ENCODE data around the gene MARK2.

DNA sequence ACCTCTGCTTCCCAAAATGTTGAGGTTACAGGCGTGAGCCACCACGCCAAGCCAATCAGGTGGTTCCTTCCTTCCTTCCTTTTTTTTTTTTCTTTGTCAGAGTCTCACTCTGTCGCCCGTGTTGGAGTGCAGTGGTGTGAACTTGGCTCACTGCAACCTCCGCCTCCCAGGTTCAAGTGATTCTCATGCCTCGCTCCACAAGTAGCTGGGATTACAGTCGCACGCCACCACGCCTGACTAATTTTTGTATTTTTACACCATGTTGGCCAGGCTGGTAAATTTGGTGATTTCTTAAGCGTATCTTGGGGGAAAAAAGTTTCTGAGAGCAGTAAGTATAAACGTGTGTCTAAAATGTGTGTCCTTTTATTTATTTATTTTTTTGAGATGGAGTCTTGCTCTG, 43.8 kb upstream of the MARK2 start:
- TF ChIP-seq EZH2phosphoT487 (IDR thresholded peaks at IDR 0.05; ENCODE audit: insufficient read depth, low read depth), result no peak
- no peak for TF ChIP-seq EZH2 (IDR thresholded peaks at IDR 0.05; ENCODE audit: insufficient read depth, poor library complexity, severe bottlenecking)
